ENCODE measurements around the gene DCXR.
A peak's percentile ranks its signal among the peaks of the same experiment; 100 is the strongest.

Gene DCXR

GRCh38 chr17:81994593-81995462 lies 42.7 kb downstream of the DCXR start:
- peak; percentile 78 for DNase-seq

- DNase-seq, result no peak
Measured at GRCh38 chr17:81993729-81994592, 43.5 kb downstream of the DCXR start.

GRCh38 chr17:81992306-81993102 lies 45.0 kb downstream of the DCXR start:
- peak; percentile 80 for DNase-seq

- peak; percentile 99 for DNase-seq
Measured at GRCh38 chr17:81991684-81992305, 45.7 kb downstream of the DCXR start.

- DNase-seq, result no peak
Measured at GRCh38 chr17:81990836-81991683, 46.4 kb downstream of the DCXR start.

- no peak for DNase-seq
Measured at GRCh38 chr17:81987161-81987770, 50.2 kb downstream of the DCXR start.

GRCh38 chr17:81986606-81987005 lies 50.9 kb downstream of the DCXR start:
- DNase-seq, result no peak
